ENCODE results near the gene SLC39A2.
A peak's percentile ranks its signal among the peaks of the same experiment; 100 is the strongest.
"Not testable (repeated sequence)": the region's sequence is repeated elsewhere in the genome, so short reads cannot be mapped to it uniquely, and the experiment has no call there.

SLC39A2 gene

GRCh38 chr14:20997115-20997514 is 2.0 kb upstream of the SLC39A2 start:
- no peak for DNase-seq

DNA sequence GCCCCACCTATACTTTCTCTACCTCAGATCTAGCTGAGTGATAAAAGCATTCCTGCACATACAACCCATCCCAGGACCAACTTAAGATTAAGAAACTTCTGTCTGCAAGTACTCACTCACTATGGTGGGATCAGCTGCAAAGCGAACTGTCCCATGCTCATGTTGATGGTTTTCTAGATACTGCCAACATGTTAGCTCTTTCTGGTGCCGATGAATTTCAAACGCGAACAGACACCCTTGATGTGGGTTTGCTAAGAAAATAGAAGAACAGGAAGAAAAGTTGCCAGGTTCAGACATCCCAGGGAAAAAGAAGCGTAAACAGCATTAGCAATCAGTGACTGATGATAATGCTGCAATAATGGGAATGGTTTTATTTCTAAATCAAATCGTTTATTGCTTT is 1.5 kb upstream of the SLC39A2 start:
- no peak for DNase-seq

GRCh38 chr14:20998139-20998538 is 954 bp upstream of the SLC39A2 start:
- DNase-seq, result no peak

DNA sequence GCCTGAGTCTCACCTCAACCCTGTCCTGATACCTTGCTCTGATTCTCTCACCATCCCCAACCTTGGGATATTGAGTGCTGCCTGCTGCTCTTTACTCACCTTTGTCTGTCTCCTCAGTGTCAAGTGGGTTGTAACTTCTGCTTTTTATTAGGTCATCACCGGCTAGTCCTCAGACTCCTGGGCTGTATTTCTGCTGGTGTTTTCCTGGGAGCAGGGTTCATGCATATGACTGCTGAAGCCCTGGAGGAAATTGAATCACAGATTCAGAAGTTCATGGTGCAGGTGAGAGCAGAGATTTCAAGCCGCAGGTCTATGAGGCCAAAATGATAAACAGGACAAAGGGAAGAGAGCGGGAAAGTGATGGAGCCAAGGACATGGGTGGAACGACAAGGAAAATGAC is 498 bp downstream of the SLC39A2 start:
- DNase-seq, result no peak

DNA sequence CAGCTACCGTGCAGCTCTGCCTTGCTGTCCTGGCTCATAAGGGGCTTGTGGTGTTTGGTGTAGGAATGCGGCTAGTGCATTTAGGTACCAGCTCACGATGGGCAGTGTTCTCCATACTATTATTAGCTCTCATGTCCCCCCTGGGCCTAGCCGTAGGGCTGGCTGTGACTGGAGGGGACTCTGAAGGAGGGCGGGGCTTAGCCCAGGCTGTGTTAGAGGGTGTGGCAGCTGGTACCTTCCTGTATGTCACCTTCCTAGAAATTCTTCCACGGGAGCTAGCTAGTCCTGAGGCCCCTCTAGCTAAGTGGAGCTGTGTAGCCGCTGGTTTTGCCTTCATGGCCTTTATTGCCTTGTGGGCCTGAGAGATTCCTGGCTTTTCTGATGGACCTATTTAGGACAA is 2.1 kb downstream of the SLC39A2 start:
- no peak for DNase-seq

- DNase-seq, result no peak
Measured at GRCh38 chr14:21003788-21004346, 4.8 kb downstream of the SLC39A2 start.

DNA sequence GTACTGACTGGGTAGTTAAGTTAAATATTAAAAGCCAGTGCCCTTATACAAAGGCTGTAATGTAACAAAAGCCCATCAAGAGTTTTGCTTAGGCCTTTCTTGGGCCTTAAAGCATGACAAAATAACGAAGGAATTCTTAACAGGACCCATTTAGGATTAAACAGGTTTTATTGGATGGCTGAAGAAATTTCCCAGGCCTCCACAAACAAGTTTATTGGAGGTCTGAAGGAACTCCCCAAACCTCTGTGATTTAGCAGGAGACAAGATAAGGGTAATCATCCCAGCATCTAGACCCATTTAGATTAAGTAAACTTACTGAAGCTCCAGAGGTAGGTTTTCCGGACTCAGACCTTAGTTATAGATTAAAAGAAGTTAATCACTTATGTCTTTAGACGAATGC is 10.6 kb downstream of the SLC39A2 start:
- not testable (repeated sequence) for DNase-seq

GRCh38 chr14:21011136-21011535 is 12.0 kb downstream of the SLC39A2 start:
- DNase-seq, result no peak

DNA sequence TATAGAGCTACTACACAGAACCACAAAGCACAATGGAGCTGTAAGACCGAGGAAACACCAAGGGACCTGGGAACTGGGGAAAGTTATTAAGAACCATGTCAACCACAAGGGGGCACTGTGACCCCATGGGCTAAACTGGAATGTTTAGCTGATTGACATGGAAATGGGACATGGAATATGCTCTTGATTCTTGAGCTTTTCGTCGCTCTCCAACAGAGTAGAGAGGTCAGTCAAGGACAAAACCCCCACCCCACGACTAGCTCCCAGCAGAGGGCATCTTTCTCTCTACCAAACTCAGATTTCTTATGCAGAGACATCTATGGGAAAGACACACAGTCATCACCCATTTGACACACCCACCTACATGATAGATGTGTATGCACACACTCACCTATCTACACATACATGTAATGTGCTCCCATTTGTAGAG is 15.7 kb downstream of the SLC39A2 start:
- peak; percentile 77 for DNase-seq

GRCh38 chr14:21015312-21015711 is 16.2 kb downstream of the SLC39A2 start:
- no peak for DNase-seq

GRCh38 chr14:21016413-21017190 is 17.5 kb downstream of the SLC39A2 start:
- DNase-seq, result no peak

DNA sequence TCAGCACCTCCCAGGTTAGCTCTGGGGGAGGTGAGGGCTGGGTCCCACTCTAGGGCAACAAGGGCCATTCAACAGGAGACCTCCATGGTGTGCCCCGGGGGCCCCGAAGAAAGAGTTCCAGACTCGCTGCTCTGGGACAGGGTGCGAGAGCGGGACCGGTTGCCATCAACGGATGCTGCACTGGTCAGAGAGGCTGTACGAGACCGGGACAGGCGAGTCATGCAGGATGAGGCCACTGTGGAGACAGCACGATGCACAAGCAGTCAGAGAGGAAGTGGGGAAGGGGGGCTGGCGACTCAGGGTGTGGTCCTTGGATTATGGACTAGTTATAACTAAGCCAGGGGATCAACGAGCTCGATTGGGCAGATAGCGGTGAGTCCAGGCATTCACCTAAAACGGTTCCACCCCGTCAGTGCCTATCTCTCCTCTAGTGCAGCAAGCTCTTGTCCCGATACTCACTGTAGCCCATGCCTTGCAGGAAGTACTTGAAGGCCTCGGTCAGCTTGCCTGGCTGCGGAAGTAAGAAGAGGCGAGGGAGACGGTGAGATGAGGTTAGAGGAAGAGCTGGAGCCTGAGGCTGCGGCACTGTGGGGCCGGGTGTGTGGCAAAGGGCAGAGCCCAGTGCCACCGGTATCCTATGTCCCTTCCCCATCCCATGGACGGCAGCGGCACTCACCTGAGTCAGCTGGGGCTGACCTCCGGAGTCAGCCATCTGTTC is 18.6 kb downstream of the SLC39A2 start:
- no peak for DNase-seq

- no peak for DNase-seq
Measured at GRCh38 chr14:21018286-21018685, 19.2 kb downstream of the SLC39A2 start.

DNA sequence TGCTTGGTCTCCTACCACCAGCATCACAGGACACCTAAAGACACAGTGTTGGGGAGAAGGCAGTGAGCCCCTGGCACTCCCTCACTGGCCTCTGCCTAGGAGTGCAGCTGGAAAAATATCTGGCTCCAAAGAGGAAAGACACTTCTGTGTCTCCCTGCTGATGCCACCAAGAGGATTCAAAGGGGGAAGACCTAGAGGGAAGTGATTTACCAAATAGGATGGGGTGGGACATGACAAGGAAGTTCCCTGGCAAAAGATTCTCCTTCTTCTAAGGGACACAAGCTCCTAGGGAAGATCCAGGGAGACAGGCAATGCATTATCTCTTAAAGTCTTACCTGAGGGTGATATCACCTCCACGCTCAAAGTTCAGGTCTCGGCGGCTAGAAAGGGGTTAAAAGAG is 19.7 kb downstream of the SLC39A2 start:
- DNase-seq, result no peak

DNA sequence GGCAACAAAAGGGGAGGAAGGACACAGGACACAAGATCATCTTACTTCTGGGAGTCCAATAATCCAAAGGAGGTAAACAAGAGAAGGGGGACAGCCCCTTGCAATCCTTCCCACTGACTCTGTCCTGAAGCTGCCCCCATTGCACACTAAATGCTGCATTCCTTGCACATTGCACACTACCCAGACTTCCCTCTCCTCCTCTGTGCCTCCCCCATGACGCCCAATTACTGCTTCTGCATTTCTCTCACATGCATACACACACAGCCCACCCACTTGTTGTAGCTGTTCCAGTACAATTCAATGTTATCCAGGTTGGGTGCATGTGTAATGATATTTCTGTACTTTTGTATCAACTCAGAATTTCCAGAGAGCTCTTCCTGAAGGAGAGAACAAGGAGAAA is 20.3 kb downstream of the SLC39A2 start:
- peak; percentile 54 for DNase-seq

- no peak for DNase-seq
Measured at GRCh38 chr14:21020977-21021545, 22.0 kb downstream of the SLC39A2 start.

DNA sequence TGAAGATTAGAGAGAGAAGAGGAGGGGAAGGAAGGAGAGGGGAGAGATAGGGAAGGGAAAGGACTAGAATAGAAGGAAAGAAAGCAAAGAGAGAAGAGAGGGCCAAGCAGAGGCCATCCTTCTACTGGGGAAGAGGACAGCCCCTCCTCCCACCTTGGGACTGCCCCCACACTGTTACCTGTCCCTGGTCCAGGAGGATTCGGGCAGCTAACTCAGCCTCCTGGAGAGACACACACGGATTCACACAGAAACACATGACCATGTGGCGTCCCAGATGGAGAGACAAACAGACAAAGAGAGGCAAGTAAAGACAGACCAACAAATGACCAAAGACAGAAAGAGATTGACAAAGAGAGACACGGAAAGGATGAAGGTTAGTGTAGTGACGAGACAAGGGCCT is 23.6 kb downstream of the SLC39A2 start:
- no peak for DNase-seq

DNA sequence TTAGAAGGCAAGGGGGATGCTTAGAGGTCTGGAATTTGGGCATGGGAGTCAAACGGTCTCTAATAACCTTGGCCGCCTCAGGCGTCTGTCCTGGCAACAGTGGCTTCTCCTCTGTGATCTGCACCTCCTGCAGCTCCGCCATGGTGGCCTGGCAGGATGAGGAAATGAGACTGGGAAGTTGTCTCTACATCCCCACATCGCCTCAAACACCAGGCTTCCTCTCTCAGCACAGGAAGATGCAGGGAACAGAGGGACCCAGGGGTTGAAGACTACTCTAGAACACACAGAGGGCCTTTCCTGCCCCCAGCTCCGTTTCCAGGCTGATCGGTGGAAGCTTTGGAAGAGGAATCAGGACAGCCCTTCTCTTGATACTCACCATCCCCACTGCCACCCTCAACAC is 24.1 kb downstream of the SLC39A2 start:
- no peak for DNase-seq

GRCh38 chr14:21023817-21024584 is 24.9 kb downstream of the SLC39A2 start:
- DNase-seq, result no peak

- peak; percentile 23 for DNase-seq
Measured at GRCh38 chr14:21024585-21025370, 25.7 kb downstream of the SLC39A2 start, which contains the start of gene NDRG2. TSS of gene NDRG2 (minus strand) at chr14:21025061. CDS start at chr14:21023315, 1,746 bp downstream.

GRCh38 chr14:21025371-21026273 is 26.5 kb downstream of the SLC39A2 start:
- no peak for DNase-seq

Data from fibroblast of skin of abdomen (primary cell).